GM13976 (cell line): ENCODE results near the gene CFAP74.

Experiments
- DNase-seq: peaks from one replicate; pipeline ENCODE4 v3.0.0; 2012; ENCODE audit warnings: low spot score
- CTCF ChIP-seq: IDR thresholded peaks from 2 replicates; pipeline ENCODE4 v1.5.1; 2012; ENCODE audit warnings: borderline replicate concordance, mild to moderate bottlenecking; ENCODE audit not compliant: insufficient read depth; ENCODE audit errors: extremely low read depth, missing control alignments, control extremely low read depth
- in situ Hi-C: fragments of 300-500 bp; cut with MboI; formaldehyde crosslinking; loops from one replicate; pipeline ENCODE4 v1.12.0; 2022; ENCODE audit warnings: low sequenced_read_pairs, mixed read lengths, inconsistent platforms; ENCODE audit not compliant: unreplicated experiment

CFAP74 gene

GRCh38 chr1:1872329-1872994 lies 131.1 kb downstream of the CFAP74 start:
- peak; percentile 6 for DNase-seq
- in situ Hi-C loops: no loop called here
- no peak for TF ChIP-seq CTCF
